A549 (cell line): ENCODE results near the gene NPBWR2.

Source experiments
- CTCF ChIP-seq: fragments of >200 bp; sonication (Bioruptor Twin); formaldehyde crosslinking; IDR thresholded peaks from 3 replicates; pipeline ENCODE4 v1.5.1; 2016
- ELK1 ChIP-seq: fragments of 150-350 bp; IDR thresholded peaks from 2 replicates; pipeline ENCODE4 v1.6.1; 2014; ENCODE audit warnings: low read depth, mild to moderate bottlenecking, low read length
- FOSB ChIP-seq: fragments of 250-450 bp; sonication (Bioruptor Pico); IDR thresholded peaks from 2 replicates; pipeline ENCODE4 v1.5.0; 2020; ENCODE audit warnings: mild to moderate bottlenecking, moderate library complexity
- GATA3 ChIP-seq: IDR thresholded peaks from 2 replicates; pipeline ENCODE4 v1.6.1; 2012; ENCODE audit warnings: borderline replicate concordance
- HDAC2 ChIP-seq: fragments of 200-600 bp; sonication (generic); IDR thresholded peaks from 2 replicates; pipeline ENCODE4 v1.6.1; 2016
- HMGXB4 ChIP-seq: fragments of 250-450 bp; sonication (Bioruptor Pico); IDR thresholded peaks from 2 replicates; pipeline ENCODE4 v1.5.0; 2021; ENCODE audit warnings: mild to moderate bottlenecking, moderate library complexity, borderline replicate concordance
- MAX ChIP-seq: IDR thresholded peaks from 2 replicates; pipeline ENCODE4 v1.6.1; 2012
- MYC ChIP-seq: IDR thresholded peaks from 2 replicates; pipeline ENCODE4 v1.6.1; 2012; ENCODE audit warnings: mild to moderate bottlenecking, inconsistent platforms, low read length, improper control_type of control experiment, borderline replicate concordance
- POLR2A ChIP-seq: IDR thresholded peaks from 2 replicates; pipeline ENCODE4 v1.6.1; 2012; ENCODE audit warnings: mild to moderate bottlenecking, low read length
- RAD21 ChIP-seq, 2 experiments: fragments of >200 bp in 1 of 2; sonication (Bioruptor Twin) in 1 of 2; formaldehyde crosslinking in 1 of 2; IDR thresholded peaks in 1 of 2; conservative IDR thresholded peaks in 1 of 2; 2 replicates in 1 of 2; 3 replicates in 1 of 2; pipeline ENCODE4 v1.6.1; 2012 to 2018; ENCODE audit warnings: inconsistent platforms in 1 of 2
- SMC3 ChIP-seq: fragments of >200 bp; sonication (Bioruptor Twin); formaldehyde crosslinking; IDR thresholded peaks from 3 replicates; pipeline ENCODE4 v1.6.1; 2018; ENCODE audit warnings: inconsistent platforms
- USF2 ChIP-seq: fragments of 450-650 bp; IDR thresholded peaks from 2 replicates; pipeline ENCODE4 v1.6.1; 2014; ENCODE audit warnings: antibody characterized with exemption
- ZFP36 ChIP-seq: fragments of 450-650 bp; IDR thresholded peaks from 2 replicates; pipeline ENCODE4 v1.6.1; 2014; ENCODE audit warnings: borderline replicate concordance; ENCODE audit not compliant: partially characterized antibody

GRCh38 chr20:64106435-64106961, 867 bp downstream of the NPBWR2 start:
- TF ChIP-seq MYC (no peak), POLR2A (no peak), GATA3 (no peak), RAD21 (conservative IDR thresholded peaks at IDR 0.05 in 1 of 2, IDR thresholded peaks at IDR 0.05 in 1 of 2) (no peak), CTCF (no peak), HMGXB4 (CRISPR knock-in tag) (no peak), HDAC2 (no peak), SMC3 (no peak), ELK1 (no peak), FOSB (CRISPR knock-in tag) (no peak), MAX (no peak), ZFP36 (no peak), USF2 (no peak)
